GM23338 (cell line): ENCODE measurements around the gene ZCCHC8.

Experiments
- JUNB ChIP-seq: IDR thresholded peaks from one replicate; pipeline ENCODE4 v1.6.1; 2016; ENCODE audit warnings: antibody characterized with exemption; ENCODE audit not compliant: unreplicated experiment
- NANOG ChIP-seq: IDR thresholded peaks from 2 replicates; pipeline ENCODE4 v1.6.1; 2016; ENCODE audit warnings: antibody characterized with exemption, borderline replicate concordance
- POLR2AphosphoS5 ChIP-seq: IDR thresholded peaks from 2 replicates; pipeline ENCODE4 v1.6.1; 2016; ENCODE audit warnings: antibody characterized with exemption, low read depth
- TF ChIP-seq, protein P1 (sequence below), 2 experiments: fragments of 200-600 bp in 1 of 2; sonication (generic) in 1 of 2; conservative IDR thresholded peaks; 2 replicates each; pipeline versions ENCODE4 v1.5.1 to v1.6.1; 2016 to 2017; ENCODE audit warnings: antibody characterized with exemption in 2 of 2, low read depth in 2 of 2, mild to moderate bottlenecking in 2 of 2, moderate library complexity in 1 of 2
- TF ChIP-seq, protein P2 (sequence below): IDR thresholded peaks from one replicate; pipeline ENCODE4 v1.6.1; 2018; ENCODE audit warnings: antibody characterized with exemption; ENCODE audit not compliant: unreplicated experiment

- TF ChIP-seq, protein P1, sequence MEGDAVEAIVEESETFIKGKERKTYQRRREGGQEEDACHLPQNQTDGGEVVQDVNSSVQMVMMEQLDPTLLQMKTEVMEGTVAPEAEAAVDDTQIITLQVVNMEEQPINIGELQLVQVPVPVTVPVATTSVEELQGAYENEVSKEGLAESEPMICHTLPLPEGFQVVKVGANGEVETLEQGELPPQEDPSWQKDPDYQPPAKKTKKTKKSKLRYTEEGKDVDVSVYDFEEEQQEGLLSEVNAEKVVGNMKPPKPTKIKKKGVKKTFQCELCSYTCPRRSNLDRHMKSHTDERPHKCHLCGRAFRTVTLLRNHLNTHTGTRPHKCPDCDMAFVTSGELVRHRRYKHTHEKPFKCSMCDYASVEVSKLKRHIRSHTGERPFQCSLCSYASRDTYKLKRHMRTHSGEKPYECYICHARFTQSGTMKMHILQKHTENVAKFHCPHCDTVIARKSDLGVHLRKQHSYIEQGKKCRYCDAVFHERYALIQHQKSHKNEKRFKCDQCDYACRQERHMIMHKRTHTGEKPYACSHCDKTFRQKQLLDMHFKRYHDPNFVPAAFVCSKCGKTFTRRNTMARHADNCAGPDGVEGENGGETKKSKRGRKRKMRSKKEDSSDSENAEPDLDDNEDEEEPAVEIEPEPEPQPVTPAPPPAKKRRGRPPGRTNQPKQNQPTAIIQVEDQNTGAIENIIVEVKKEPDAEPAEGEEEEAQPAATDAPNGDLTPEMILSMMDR (conservative IDR thresholded peaks at IDR 0.05; ENCODE audit: low read depth in 2 of 2): no peak
- no peak for TF ChIP-seq NANOG
- TF ChIP-seq, protein P2, sequence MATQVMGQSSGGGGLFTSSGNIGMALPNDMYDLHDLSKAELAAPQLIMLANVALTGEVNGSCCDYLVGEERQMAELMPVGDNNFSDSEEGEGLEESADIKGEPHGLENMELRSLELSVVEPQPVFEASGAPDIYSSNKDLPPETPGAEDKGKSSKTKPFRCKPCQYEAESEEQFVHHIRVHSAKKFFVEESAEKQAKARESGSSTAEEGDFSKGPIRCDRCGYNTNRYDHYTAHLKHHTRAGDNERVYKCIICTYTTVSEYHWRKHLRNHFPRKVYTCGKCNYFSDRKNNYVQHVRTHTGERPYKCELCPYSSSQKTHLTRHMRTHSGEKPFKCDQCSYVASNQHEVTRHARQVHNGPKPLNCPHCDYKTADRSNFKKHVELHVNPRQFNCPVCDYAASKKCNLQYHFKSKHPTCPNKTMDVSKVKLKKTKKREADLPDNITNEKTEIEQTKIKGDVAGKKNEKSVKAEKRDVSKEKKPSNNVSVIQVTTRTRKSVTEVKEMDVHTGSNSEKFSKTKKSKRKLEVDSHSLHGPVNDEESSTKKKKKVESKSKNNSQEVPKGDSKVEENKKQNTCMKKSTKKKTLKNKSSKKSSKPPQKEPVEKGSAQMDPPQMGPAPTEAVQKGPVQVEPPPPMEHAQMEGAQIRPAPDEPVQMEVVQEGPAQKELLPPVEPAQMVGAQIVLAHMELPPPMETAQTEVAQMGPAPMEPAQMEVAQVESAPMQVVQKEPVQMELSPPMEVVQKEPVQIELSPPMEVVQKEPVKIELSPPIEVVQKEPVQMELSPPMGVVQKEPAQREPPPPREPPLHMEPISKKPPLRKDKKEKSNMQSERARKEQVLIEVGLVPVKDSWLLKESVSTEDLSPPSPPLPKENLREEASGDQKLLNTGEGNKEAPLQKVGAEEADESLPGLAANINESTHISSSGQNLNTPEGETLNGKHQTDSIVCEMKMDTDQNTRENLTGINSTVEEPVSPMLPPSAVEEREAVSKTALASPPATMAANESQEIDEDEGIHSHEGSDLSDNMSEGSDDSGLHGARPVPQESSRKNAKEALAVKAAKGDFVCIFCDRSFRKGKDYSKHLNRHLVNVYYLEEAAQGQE: no peak
- no peak for TF ChIP-seq POLR2AphosphoS5
- no peak for TF ChIP-seq JUNB
Observed at GRCh38 chr12:122454739-122455138, 46.0 kb downstream of the ZCCHC8 start.
